ENCODE data around the gene EIF4B.

Gene EIF4B

DNA sequence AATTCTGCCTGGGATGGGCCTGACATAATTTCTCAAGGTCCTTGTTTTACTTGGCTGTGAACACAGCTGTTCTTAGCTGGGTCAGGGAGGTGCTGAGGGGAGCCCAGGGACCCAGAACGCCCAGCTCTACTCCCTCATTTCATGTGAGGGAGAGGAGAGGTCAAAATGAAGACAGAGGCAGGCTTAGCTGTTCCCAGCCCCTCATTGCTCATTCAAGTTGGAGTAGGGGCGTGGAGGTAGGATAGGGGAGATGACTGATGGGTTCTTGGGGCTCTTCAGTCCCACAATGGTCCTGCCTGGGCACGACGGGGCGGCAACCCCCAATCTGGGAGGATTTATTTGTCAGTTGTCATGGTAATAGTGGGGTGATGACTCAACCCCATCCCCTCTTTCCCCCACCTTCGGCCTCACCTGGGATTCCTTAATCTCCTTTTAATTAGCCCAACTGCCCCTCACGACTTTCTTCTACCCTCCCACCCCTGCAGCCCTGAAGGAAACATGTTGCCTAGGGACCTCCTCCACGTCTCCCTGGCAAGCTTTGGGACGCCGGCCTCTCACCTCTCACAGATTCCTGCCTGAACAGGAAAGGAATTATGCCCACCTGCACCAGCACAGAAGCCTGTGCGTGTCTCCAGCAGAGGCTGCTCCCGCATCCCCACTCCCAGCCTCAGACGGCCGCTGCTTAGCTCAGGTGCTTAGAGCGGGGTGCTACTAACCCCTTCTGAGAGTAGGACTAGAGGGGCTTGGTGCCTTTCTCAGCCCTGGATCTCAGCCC is 62.7 kb downstream of the EIF4B start:
- DNase-seq (ENCODE audit: low read depth, low spot score), result peak; percentile 2

GRCh38 chr12:53069621-53070410 is 63.6 kb downstream of the EIF4B start:
- no peak for DNase-seq (ENCODE audit: low read depth, low spot score)

- peak; percentile 51 for DNase-seq (ENCODE audit: low read depth, low spot score)
Observed at GRCh38 chr12:53070877-53071492, 64.7 kb downstream of the EIF4B start.

DNA sequence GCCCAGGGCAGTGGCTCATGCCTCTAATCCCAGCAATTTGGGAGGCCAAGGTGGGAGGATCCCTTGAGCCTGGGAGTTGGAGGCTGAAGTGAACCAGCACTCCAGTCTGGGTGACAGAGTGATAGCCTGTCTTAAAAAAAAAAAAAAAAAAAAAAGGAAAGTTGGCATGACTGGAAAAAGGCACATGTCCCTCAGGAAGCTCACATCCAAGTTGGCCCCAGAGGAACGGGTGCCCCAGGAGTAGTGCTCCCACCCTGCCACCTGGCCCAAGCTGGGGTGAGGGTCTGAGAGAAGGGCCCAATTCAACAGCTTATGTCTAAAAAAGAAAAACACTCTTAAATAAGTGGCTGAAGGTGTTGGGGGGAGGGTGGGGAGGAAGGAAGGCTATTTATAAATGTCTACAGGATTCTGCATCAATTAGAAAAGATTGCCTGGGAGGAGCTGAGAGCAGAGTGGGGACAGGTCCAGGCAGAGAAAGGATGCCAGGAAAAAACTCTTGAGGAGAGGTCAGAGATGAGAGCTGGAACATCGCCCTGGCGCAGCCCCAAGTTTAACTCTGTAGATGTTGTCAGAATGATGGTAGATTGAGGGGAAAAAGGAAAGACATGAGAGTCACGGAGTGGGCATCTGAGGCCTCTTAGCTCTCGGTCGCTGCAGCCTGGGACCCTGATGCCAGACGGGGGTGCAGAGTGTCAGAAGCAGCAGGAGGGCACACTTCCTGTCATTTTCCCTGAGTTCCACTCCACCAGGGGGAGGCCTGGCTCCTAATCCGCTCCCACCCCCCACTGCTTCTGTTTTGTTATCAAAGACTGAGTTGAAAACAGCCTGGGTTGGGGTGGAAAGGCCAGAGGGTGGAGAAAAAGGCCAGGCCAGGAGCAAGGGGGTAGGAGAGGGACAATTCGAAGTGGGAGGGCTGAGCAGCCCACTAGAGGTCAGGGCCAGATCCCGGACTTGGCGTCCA is 65.6 kb downstream of the EIF4B start:
- DNase-seq (ENCODE audit: low read depth, low spot score), result peak; percentile 66

- DNase-seq (ENCODE audit: low read depth, low spot score), result no peak
Observed at GRCh38 chr12:53073881-53074280, 67.6 kb downstream of the EIF4B start.

- DNase-seq (ENCODE audit: low read depth, low spot score), result no peak
Observed at GRCh38 chr12:53074283-53074998, 68.2 kb downstream of the EIF4B start.

GRCh38 chr12:53074999-53075370 is 68.7 kb downstream of the EIF4B start:
- no peak for DNase-seq (ENCODE audit: low read depth, low spot score)

GRCh38 chr12:53076461-53076860 is 70.2 kb downstream of the EIF4B start:
- DNase-seq (ENCODE audit: low read depth, low spot score), result no peak

DNA sequence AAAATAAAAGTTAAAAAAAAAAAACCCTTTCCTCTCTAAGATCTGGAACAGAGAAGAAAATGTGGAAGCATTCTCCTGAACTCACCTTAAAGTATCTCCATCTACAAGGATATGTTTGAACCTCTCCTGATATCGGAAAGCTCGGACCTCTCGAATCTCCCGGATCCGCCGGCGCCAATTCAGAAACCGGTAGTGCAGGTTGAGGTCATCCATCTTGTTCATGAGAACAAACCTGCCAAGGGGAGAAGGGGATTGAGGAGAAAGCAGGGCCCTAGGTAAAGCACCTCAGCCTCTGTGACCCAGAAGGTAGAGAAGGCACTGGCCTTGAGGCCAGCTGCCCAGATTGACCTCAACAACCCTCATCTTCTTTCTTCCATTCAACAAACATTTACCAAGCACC is 70.8 kb downstream of the EIF4B start:
- DNase-seq (ENCODE audit: low read depth, low spot score), result no peak

GRCh38 chr12:53078425-53079225 is 72.4 kb downstream of the EIF4B start:
- DNase-seq (ENCODE audit: low read depth, low spot score), result no peak

- DNase-seq (ENCODE audit: low read depth, low spot score), result peak; percentile 99
Observed at GRCh38 chr12:53079226-53080117, 73.2 kb downstream of the EIF4B start, which contains the start of gene SPRYD3. Gene SPRYD3 (minus strand): TSS chr12:53079390. CDS start chr12:53079333, 57 bp downstream.

GRCh38 chr12:53082637-53083175 is 76.5 kb downstream of the EIF4B start:
- no peak for DNase-seq (ENCODE audit: low read depth, low spot score)

- no peak for DNase-seq (ENCODE audit: low read depth, low spot score)
Observed at GRCh38 chr12:53086361-53086760, 80.1 kb downstream of the EIF4B start.

GRCh38 chr12:53090105-53090504 is 83.8 kb downstream of the EIF4B start:
- no peak for DNase-seq (ENCODE audit: low read depth, low spot score)

GRCh38 chr12:53090554-53090953 is 84.3 kb downstream of the EIF4B start:
- DNase-seq (ENCODE audit: low read depth, low spot score), result no peak

- no peak for DNase-seq (ENCODE audit: low read depth, low spot score)
Observed at GRCh38 chr12:53091756-53092155, 85.5 kb downstream of the EIF4B start.

All from astrocyte of the hippocampus (primary cell).